Activated CD4-positive, alpha-beta T cell treated with anti-CD3 and anti-CD28 coated beads for 48 hours (primary cell): ENCODE measurements around the gene SRGAP2.
"Not testable (repeated sequence)": the region's sequence is repeated elsewhere in the genome, so short reads cannot be mapped to it uniquely, and the experiment has no call there.

Experiments
- DNase-seq: peaks from one replicate; pipeline ENCODE4 v3.0.0-alpha.2; 2020

The SRGAP2 gene

GRCh38 chr1:206252680-206253335 lies 49.5 kb downstream of the SRGAP2 start:
- not testable (repeated sequence) for DNase-seq
